HEK293 (cell line): Measurements from ENCODE around the gene NUAK1.

ENCODE experiments used
- CTCF ChIP-seq: fragments of 450-650 bp; formaldehyde crosslinking; IDR thresholded peaks from 2 replicates; pipeline ENCODE4 v1.5.1; 2016; ENCODE audit warnings: missing biosample characterization, missing genetic modification characterization
- ELK4 ChIP-seq: IDR thresholded peaks from 2 replicates; pipeline ENCODE4 v1.6.1; 2011; ENCODE audit warnings: mild to moderate bottlenecking, low read depth, low read length, borderline replicate concordance
- ZNF571 ChIP-seq: fragments of 450-650 bp; formaldehyde crosslinking; IDR thresholded peaks from 2 replicates; pipeline ENCODE4 v1.5.0; 2017; ENCODE audit warnings: missing biosample characterization, missing genetic modification characterization
- ZNF660 ChIP-seq: fragments of 450-650 bp; IDR thresholded peaks from 2 replicates; pipeline ENCODE4 v1.5.1; 2018; ENCODE audit warnings: missing biosample characterization, mild to moderate bottlenecking, missing genetic modification characterization

GRCh38 chr12:106048016-106048415 is 90.7 kb downstream of the NUAK1 start:
- TF ChIP-seq ZNF571 (tag by site-specific recombination) (no peak), CTCF (tag by site-specific recombination) (no peak), ZNF660 (tag by site-specific recombination) (no peak), ELK4 (no peak)
